ENCODE measurements around the gene TTLL5.

GRCh38 chr14:75842551-75842950, 181.5 kb downstream of the TTLL5 start:
- no peak for TF ChIP-seq CTCF (IDR thresholded peaks at IDR 0.05)
- TF ChIP-seq POLR2A (IDR thresholded peaks at IDR 0.05) = no peak
